Ishikawa (cell line): ENCODE results near the gene TRIP10.

Experiments used
- CEBPB ChIP-seq: IDR thresholded peaks from 2 replicates; pipeline ENCODE4 v1.6.1; 2012
- CREB1 ChIP-seq: IDR thresholded peaks from 2 replicates; pipeline ENCODE4 v1.6.1; 2012; ENCODE audit warnings: low read depth
- EGR1 ChIP-seq: IDR thresholded peaks from 2 replicates; pipeline ENCODE4 v1.6.1; 2012
- EP300 ChIP-seq: IDR thresholded peaks from 2 replicates; pipeline ENCODE4 v1.6.1; 2012; ENCODE audit warnings: borderline replicate concordance
- FOXM1 ChIP-seq: IDR thresholded peaks from 2 replicates; pipeline ENCODE4 v1.6.1; 2012; ENCODE audit warnings: low read depth, borderline replicate concordance
- NFIC ChIP-seq: IDR thresholded peaks from 2 replicates; pipeline ENCODE4 v1.6.1; 2012
- RAD21 ChIP-seq: IDR thresholded peaks from 2 replicates; pipeline ENCODE4 v1.6.1; 2012; ENCODE audit warnings: low read depth
- TAF1 ChIP-seq: IDR thresholded peaks from 2 replicates; pipeline ENCODE4 v1.6.1; 2012; ENCODE audit warnings: low read depth, mild to moderate bottlenecking
- TCF12 ChIP-seq: IDR thresholded peaks from 2 replicates; pipeline ENCODE4 v1.6.1; 2012; ENCODE audit warnings: low read depth
- TEAD4 ChIP-seq: IDR thresholded peaks from 2 replicates; pipeline ENCODE4 v1.6.1; 2012
- YY1 ChIP-seq: IDR thresholded peaks from 2 replicates; pipeline ENCODE4 v1.6.1; 2012; ENCODE audit warnings: low read depth
- ZBTB7A ChIP-seq: IDR thresholded peaks from 2 replicates; pipeline ENCODE4 v1.6.1; 2012; ENCODE audit warnings: low read depth
- TF ChIP-seq, protein P1 (sequence below): IDR thresholded peaks from 2 replicates; pipeline ENCODE4 v1.6.1; 2012; ENCODE audit warnings: low read depth, mild to moderate bottlenecking
- TF ChIP-seq, protein P2 (sequence below): IDR thresholded peaks from 2 replicates; pipeline ENCODE4 v1.6.1; 2012
- TF ChIP-seq, protein P3 (sequence below): IDR thresholded peaks from 2 replicates; pipeline ENCODE4 v1.6.1; 2012

Gene TRIP10

DNA sequence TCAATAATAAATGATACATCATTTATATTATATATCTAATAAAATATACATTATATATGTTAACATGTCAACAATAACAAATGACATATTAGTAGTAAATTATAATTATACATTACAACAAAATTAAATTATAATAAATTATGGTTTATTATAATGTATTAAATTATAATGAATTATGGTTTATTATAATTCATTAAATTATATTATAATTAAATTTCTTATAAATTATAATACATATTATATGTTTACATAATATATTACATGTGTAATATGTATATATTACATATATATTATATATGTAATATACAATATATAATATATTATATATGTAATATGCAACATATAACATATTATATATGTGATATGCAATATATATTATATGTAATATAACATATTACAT, 39.5 kb upstream of the TRIP10 start:
- TF ChIP-seq NFIC (no peak), YY1 (no peak), TAF1 (no peak), CREB1 (no peak), TEAD4 (no peak), EP300 (no peak), CEBPB (no peak), ZBTB7A (no peak), RAD21 (no peak)
- TF ChIP-seq, protein P1, sequence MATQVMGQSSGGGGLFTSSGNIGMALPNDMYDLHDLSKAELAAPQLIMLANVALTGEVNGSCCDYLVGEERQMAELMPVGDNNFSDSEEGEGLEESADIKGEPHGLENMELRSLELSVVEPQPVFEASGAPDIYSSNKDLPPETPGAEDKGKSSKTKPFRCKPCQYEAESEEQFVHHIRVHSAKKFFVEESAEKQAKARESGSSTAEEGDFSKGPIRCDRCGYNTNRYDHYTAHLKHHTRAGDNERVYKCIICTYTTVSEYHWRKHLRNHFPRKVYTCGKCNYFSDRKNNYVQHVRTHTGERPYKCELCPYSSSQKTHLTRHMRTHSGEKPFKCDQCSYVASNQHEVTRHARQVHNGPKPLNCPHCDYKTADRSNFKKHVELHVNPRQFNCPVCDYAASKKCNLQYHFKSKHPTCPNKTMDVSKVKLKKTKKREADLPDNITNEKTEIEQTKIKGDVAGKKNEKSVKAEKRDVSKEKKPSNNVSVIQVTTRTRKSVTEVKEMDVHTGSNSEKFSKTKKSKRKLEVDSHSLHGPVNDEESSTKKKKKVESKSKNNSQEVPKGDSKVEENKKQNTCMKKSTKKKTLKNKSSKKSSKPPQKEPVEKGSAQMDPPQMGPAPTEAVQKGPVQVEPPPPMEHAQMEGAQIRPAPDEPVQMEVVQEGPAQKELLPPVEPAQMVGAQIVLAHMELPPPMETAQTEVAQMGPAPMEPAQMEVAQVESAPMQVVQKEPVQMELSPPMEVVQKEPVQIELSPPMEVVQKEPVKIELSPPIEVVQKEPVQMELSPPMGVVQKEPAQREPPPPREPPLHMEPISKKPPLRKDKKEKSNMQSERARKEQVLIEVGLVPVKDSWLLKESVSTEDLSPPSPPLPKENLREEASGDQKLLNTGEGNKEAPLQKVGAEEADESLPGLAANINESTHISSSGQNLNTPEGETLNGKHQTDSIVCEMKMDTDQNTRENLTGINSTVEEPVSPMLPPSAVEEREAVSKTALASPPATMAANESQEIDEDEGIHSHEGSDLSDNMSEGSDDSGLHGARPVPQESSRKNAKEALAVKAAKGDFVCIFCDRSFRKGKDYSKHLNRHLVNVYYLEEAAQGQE, result no peak
- TF ChIP-seq, protein P2, sequence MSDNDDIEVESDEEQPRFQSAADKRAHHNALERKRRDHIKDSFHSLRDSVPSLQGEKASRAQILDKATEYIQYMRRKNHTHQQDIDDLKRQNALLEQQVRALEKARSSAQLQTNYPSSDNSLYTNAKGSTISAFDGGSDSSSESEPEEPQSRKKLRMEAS, result no peak

DNA sequence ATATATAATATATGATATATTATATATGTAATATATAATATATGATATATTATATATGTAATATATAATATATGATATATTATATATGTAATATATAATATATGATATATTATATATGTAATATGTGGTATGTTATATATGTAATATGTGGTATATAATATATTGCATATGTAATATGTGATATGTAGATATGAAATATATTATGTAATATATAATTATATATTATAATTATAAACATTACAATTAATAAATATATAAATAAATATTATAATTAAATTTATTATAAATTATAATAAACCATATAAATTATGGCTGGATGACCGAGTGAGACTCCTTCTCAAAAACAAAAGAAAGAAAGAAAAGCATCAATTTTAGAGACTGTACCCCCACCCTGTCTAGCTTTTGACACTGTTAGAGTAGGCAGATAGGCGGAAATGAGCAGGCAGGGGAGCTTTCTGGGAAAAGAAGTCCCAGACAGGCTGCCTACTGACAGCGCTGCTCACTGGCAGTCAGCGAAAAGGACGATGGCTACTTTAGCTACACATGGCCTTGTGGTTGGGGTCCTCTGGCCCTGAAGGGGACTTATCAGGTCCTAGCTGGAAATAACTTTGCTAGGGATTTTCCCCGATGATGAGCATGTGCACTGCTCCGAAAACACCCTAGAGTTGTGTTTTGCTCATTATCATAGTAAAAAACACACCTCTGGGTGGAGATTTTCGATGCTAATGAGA, 38.7 kb upstream of the TRIP10 start:
- TF ChIP-seq NFIC, result no peak
- TF ChIP-seq, protein P2, result no peak
- TF ChIP-seq RAD21, result no peak
- TF ChIP-seq, protein P1, result no peak
- TF ChIP-seq TEAD4, result no peak
- TF ChIP-seq EGR1, result no peak
- TF ChIP-seq TAF1, result no peak
- TF ChIP-seq CREB1, result no peak
- no peak for TF ChIP-seq TCF12
- TF ChIP-seq ZBTB7A, result no peak
- TF ChIP-seq YY1, result no peak
- TF ChIP-seq, protein P3, sequence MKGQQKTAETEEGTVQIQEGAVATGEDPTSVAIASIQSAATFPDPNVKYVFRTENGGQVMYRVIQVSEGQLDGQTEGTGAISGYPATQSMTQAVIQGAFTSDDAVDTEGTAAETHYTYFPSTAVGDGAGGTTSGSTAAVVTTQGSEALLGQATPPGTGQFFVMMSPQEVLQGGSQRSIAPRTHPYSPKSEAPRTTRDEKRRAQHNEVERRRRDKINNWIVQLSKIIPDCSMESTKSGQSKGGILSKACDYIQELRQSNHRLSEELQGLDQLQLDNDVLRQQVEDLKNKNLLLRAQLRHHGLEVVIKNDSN, result no peak

DNA sequence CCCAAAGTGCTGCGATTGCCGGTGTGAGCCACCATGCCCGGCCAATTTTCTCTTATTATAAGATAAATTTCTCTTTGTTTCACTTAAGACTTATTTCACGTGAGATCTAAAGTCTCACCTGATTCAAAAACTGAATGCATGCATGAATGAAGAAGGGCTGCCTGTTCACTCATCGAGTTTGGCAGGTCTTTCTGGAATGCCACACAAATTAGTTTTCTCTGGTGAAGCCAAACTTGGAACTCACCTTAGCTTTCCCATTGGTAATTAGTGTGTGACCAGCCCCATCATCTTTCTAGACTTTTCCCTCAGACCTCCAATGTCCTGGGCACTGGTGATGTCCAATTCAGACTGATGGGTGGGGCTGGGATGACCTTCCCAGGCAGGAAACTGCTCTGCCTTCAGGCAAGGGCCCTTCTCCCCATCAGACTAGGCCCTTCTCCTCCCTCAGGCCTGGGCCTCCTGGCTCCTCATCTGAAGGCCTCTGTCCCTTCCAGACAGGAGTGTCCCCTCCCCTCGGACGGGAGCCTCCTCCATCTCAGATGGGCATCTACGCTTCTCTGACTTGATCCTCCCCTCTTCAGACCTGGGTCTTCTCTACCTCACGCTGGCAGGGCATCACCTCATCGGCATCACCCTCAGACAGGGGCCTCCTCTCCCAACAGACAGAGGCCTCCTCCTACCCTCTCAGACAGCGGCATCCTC, 33.4 kb upstream of the TRIP10 start:
- TF ChIP-seq FOXM1, result no peak
- no peak for TF ChIP-seq CEBPB
- no peak for TF ChIP-seq CREB1
- no peak for TF ChIP-seq RAD21
- TF ChIP-seq, protein P3, result no peak
- no peak for TF ChIP-seq TEAD4
- TF ChIP-seq ZBTB7A, result no peak
- TF ChIP-seq EP300, result no peak
- TF ChIP-seq NFIC, result no peak
- TF ChIP-seq, protein P2, result no peak
- TF ChIP-seq, protein P1, result no peak
- no peak for TF ChIP-seq EGR1
- no peak for TF ChIP-seq TAF1
- TF ChIP-seq YY1, result no peak
- no peak for TF ChIP-seq TCF12

DNA sequence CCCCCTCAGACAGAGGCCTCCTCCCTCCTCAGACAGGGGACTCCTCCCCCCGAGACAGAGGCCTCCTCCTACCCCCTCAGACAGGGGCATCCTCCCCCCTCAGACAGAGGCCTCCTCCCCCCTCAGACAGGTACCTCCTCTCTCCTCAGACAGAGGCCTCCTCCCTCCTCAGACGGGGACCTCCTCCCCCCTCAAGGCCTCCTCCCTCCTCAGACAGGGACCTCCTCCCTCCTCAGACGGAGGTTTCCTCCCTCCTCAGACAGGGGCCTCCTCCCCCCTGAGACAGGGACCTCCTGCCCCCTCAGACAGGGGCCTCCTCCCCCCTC, 32.9 kb upstream of the TRIP10 start:
- TF ChIP-seq RAD21 (no peak), TEAD4 (no peak), ZBTB7A (no peak), FOXM1 (no peak), EP300 (no peak), TAF1 (no peak), YY1 (no peak), NFIC (no peak), CEBPB (no peak), EGR1 (no peak), CREB1 (no peak)
- TF ChIP-seq, protein P1, result no peak
- TF ChIP-seq, protein P3, result no peak
